Measurements from ENCODE around the gene ASPSCR1. TPM values are rescaled to one million over a fixed set of nuclear protein-coding genes. Genes with fewer than 3 reads are reported as not detected.

The ASPSCR1 gene
- total and polyA plus RNA-seq, 10 of the 15 experiments (the other 5 are each of a cell fraction or from before 2014, with no cell fraction given), result 1.5 to 48.4 (median 25.4) TPM

DNA sequence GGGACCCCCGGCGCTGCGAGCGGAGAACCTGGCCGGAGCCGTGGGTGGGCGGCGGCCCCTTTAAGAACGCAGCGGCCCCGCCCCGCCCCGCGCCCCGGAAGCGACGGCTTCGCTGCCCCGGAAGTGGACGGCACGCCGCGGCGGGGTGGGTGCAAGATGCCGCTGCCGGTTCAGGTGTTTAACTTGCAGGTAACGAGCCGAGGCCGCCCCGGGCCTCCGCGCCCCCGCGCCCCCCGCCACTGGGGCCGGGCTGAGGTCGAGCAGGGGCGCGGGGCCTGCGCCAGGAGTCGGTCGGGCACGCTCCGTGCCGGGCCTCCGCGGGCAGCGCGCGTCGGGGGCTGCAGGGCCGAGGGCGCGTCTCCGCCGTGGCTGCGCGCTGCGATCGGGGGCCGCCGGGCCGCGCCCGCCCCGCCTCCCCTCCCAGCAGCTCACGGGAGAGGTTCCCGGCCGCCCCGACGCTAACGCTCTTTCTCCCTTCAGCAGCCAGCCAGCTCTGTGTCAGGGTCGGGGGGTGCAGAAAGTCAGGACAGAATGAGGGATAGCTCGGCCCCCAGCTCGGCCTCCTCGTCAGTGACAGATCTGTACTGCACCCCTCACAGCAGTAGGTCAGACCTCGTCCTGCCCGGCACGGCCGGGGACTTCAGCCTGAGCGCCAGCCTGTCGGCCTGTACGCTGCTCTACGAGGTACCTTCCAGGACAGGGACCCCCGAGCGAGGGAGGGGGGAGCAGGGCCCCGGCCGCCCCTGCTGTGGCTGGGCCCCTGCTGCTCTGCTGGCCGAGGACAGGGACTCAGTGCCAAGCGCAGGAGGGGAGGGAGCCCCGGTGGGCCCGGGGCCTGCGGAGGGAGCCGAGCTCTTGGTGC, 74.6 kb downstream of the ASPSCR1 start, which contains the start of the genes GPS1 and RFNG (continued):
- TF ChIP-seq TCF12 (IDR thresholded peaks at IDR 0.05; ENCODE audit: low read depth, low read length) (no peak), CBX3 (IDR thresholded peaks at IDR 0.05; ENCODE audit: borderline replicate concordance, low read depth) (no peak), MEF2B (IDR thresholded peaks at IDR 0.05; ENCODE audit: partially characterized antibody, poor library complexity, severe bottlenecking) (no peak), GABPA (IDR thresholded peaks at IDR 0.05; ENCODE audit: low read depth) (peak; percentile 91), POLR2AphosphoS2 (IDR thresholded peaks at IDR 0.05; ENCODE audit: low read depth, low read length) (no peak), MXI1 (IDR thresholded peaks at IDR 0.05; ENCODE audit: low read depth, low read length) (peak; percentile 68), WRNIP1 (IDR thresholded peaks at IDR 0.05; ENCODE audit: borderline replicate concordance, low read depth, low read length) (no peak), ATF7 (IDR thresholded peaks at IDR 0.05; ENCODE audit: low read depth) (no peak), HDAC6 (IDR thresholded peaks at IDR 0.05; ENCODE audit: unreplicated experiment) (no peak), SREBF1 (IDR thresholded peaks at IDR 0.05; ENCODE audit: low read length) (peak; percentile 22; the same call in 1 of the 2 replicates), NR2F1 (conservative IDR thresholded peaks at IDR 0.05) (peak; percentile 58), RFX5 (IDR thresholded peaks at IDR 0.05; ENCODE audit: low read depth, low read length) (no peak), RAD51 (IDR thresholded peaks at IDR 0.05) (no peak), SUPT20H (IDR thresholded peaks at IDR 0.05; ENCODE audit: borderline replicate concordance, control insufficient read depth, low read depth, low read length) (no peak)
- TF ChIP-seq, protein P1, sequence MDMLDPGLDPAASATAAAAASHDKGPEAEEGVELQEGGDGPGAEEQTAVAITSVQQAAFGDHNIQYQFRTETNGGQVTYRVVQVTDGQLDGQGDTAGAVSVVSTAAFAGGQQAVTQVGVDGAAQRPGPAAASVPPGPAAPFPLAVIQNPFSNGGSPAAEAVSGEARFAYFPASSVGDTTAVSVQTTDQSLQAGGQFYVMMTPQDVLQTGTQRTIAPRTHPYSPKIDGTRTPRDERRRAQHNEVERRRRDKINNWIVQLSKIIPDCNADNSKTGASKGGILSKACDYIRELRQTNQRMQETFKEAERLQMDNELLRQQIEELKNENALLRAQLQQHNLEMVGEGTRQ (IDR thresholded peaks at IDR 0.05; ENCODE audit: borderline replicate concordance, low read depth, low read length), result no peak
- TF ChIP-seq, protein P2, sequence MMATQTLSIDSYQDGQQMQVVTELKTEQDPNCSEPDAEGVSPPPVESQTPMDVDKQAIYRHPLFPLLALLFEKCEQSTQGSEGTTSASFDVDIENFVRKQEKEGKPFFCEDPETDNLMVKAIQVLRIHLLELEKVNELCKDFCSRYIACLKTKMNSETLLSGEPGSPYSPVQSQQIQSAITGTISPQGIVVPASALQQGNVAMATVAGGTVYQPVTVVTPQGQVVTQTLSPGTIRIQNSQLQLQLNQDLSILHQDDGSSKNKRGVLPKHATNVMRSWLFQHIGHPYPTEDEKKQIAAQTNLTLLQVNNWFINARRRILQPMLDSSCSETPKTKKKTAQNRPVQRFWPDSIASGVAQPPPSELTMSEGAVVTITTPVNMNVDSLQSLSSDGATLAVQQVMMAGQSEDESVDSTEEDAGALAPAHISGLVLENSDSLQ (IDR thresholded peaks at IDR 0.05), result no peak
- TF ChIP-seq, protein P3, sequence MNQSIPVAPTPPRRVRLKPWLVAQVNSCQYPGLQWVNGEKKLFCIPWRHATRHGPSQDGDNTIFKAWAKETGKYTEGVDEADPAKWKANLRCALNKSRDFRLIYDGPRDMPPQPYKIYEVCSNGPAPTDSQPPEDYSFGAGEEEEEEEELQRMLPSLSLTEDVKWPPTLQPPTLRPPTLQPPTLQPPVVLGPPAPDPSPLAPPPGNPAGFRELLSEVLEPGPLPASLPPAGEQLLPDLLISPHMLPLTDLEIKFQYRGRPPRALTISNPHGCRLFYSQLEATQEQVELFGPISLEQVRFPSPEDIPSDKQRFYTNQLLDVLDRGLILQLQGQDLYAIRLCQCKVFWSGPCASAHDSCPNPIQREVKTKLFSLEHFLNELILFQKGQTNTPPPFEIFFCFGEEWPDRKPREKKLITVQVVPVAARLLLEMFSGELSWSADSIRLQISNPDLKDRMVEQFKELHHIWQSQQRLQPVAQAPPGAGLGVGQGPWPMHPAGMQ (IDR thresholded peaks at IDR 0.05; ENCODE audit: borderline replicate concordance), result no peak
- TF ChIP-seq, protein P4, sequence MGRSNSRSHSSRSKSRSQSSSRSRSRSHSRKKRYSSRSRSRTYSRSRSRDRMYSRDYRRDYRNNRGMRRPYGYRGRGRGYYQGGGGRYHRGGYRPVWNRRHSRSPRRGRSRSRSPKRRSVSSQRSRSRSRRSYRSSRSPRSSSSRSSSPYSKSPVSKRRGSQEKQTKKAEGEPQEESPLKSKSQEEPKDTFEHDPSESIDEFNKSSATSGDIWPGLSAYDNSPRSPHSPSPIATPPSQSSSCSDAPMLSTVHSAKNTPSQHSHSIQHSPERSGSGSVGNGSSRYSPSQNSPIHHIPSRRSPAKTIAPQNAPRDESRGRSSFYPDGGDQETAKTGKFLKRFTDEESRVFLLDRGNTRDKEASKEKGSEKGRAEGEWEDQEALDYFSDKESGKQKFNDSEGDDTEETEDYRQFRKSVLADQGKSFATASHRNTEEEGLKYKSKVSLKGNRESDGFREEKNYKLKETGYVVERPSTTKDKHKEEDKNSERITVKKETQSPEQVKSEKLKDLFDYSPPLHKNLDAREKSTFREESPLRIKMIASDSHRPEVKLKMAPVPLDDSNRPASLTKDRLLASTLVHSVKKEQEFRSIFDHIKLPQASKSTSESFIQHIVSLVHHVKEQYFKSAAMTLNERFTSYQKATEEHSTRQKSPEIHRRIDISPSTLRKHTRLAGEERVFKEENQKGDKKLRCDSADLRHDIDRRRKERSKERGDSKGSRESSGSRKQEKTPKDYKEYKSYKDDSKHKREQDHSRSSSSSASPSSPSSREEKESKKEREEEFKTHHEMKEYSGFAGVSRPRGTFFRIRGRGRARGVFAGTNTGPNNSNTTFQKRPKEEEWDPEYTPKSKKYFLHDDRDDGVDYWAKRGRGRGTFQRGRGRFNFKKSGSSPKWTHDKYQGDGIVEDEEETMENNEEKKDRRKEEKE (IDR thresholded peaks at IDR 0.05), result no peak
- TF ChIP-seq, protein P5, sequence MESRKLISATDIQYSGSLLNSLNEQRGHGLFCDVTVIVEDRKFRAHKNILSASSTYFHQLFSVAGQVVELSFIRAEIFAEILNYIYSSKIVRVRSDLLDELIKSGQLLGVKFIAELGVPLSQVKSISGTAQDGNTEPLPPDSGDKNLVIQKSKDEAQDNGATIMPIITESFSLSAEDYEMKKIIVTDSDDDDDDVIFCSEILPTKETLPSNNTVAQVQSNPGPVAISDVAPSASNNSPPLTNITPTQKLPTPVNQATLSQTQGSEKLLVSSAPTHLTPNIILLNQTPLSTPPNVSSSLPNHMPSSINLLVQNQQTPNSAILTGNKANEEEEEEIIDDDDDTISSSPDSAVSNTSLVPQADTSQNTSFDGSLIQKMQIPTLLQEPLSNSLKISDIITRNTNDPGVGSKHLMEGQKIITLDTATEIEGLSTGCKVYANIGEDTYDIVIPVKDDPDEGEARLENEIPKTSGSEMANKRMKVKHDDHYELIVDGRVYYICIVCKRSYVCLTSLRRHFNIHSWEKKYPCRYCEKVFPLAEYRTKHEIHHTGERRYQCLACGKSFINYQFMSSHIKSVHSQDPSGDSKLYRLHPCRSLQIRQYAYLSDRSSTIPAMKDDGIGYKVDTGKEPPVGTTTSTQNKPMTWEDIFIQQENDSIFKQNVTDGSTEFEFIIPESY (IDR thresholded peaks at IDR 0.05), result no peak
